ENCODE measurements around the gene BPHL.
"Not testable (repeated sequence)": the region's sequence is repeated elsewhere in the genome, so short reads cannot be mapped to it uniquely, and the experiment has no call there.

DNA sequence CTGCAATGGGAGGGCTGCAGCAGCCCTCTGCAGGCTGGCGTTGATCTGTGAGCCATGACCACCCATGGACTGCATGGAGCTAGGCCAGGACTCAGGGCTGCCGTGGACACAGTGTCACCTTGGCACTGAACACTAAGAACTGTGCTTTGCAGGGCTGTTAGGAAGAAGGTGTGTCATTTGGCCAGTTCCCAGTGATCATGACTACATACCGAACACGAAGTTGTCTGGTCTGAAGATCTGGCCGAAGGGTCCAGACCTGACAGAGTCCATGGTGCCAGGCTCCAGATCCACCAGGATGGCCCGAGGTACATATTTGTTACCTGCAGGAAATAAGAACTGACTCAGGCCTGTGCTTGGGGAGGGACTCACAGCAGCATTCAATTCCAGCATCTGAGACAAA is 36.9 kb downstream of the BPHL start:
- TF ChIP-seq CTCF (IDR thresholded peaks at IDR 0.05); ZFX (IDR thresholded peaks at IDR 0.05; ENCODE audit: borderline replicate concordance): not testable (repeated sequence)

Measured in 22Rv1 (cell line).